HepG2 (cell line): ENCODE results near the gene ADAM15. TPM values are rescaled to one million over a fixed set of nuclear protein-coding genes. Genes with fewer than 3 reads are reported as not detected.

ENCODE experiments used
- BHLHE40 ChIP-seq: IDR thresholded peaks from 2 replicates; pipeline ENCODE4 v1.6.1; 2011; ENCODE audit warnings: low read length, improper control_type of control experiment
- CHCHD3 ChIP-seq: sonication (generic); formaldehyde crosslinking; IDR thresholded peaks from 2 replicates; pipeline ENCODE4 v1.8.0; 2022; ENCODE audit warnings: mild to moderate bottlenecking, missing genetic modification reagents, moderate library complexity
- CREM ChIP-seq, 2 experiments: sonication (generic) in 1 of 2; formaldehyde crosslinking in 1 of 2; IDR thresholded peaks; 2 replicates each; pipeline versions ENCODE4 v1.4.0 to v1.6.1; 2016 to 2020; ENCODE audit warnings: antibody characterized with exemption in 1 of 2, mild to moderate bottlenecking in 1 of 2, missing genetic modification reagents in 1 of 2
- ELF4 ChIP-seq: sonication (generic); formaldehyde crosslinking; IDR thresholded peaks from 2 replicates; pipeline ENCODE4 v1.5.0; 2020; ENCODE audit warnings: missing genetic modification reagents, mild to moderate bottlenecking, moderate library complexity, borderline replicate concordance
- ELK4 ChIP-seq: sonication (generic); formaldehyde crosslinking; IDR thresholded peaks from 2 replicates; pipeline ENCODE4 v1.9.0; 2021; ENCODE audit warnings: missing genetic modification reagents, borderline replicate concordance
- FOXA3 ChIP-seq: IDR thresholded peaks from 2 replicates; pipeline ENCODE4 v1.6.1; 2016; ENCODE audit warnings: missing genetic modification reagents, missing compliant biosample characterization
- FOXK1 ChIP-seq: sonication (generic); formaldehyde crosslinking; IDR thresholded peaks from 2 replicates; pipeline ENCODE4 v1.4.0; 2020; ENCODE audit warnings: low read depth, missing genetic modification reagents, borderline replicate concordance
- GATAD2A ChIP-seq: IDR thresholded peaks from 2 replicates; pipeline ENCODE4 v1.6.1; 2016
- KDM1A ChIP-seq: IDR thresholded peaks from 2 replicates; pipeline ENCODE4 v1.6.1; 2016; ENCODE audit warnings: missing compliant biosample characterization
- KLF9 ChIP-seq: IDR thresholded peaks from 2 replicates; pipeline ENCODE4 v1.6.1; 2016; ENCODE audit warnings: low read depth
- RAD21 ChIP-seq: fragments of 450-650 bp; formaldehyde crosslinking; IDR thresholded peaks from 2 replicates; pipeline ENCODE4 v1.5.0; 2020; ENCODE audit warnings: mild to moderate bottlenecking
- RFX1 ChIP-seq: fragments of 450-650 bp; IDR thresholded peaks from 2 replicates; pipeline ENCODE4 v1.6.1; 2017
- RORA ChIP-seq: sonication (generic); formaldehyde crosslinking; IDR thresholded peaks from 2 replicates; pipeline ENCODE4 v1.5.0; 2020; ENCODE audit warnings: mild to moderate bottlenecking, missing genetic modification reagents, moderate library complexity
- STAT5B ChIP-seq: sonication (generic); formaldehyde crosslinking; IDR thresholded peaks from 2 replicates; pipeline ENCODE4 v1.4.0; 2020; ENCODE audit warnings: missing genetic modification reagents
- TBL1XR1 ChIP-seq: fragments of 150-350 bp; IDR thresholded peaks from 2 replicates; pipeline ENCODE4 v1.6.1; 2014; ENCODE audit warnings: borderline replicate concordance, low read length; ENCODE audit not compliant: partially characterized antibody
- TFDP1 ChIP-seq: IDR thresholded peaks from 2 replicates; pipeline ENCODE4 v1.6.1; 2016; ENCODE audit warnings: missing compliant biosample characterization, missing genetic modification reagents, borderline replicate concordance
- U2AF1 ChIP-seq: fragments of 200-400 bp; formaldehyde crosslinking; optimal IDR thresholded peaks from 2 replicates; pipeline ENCODE3; 2017; ENCODE audit warnings: mild to moderate bottlenecking, low read depth, low read length
- XBP1 ChIP-seq: sonication (generic); formaldehyde crosslinking; IDR thresholded peaks from 2 replicates; pipeline ENCODE4 v1.5.0; 2020; ENCODE audit warnings: missing genetic modification reagents
- ZBTB2 ChIP-seq: sonication (generic); formaldehyde crosslinking; IDR thresholded peaks from 2 replicates; pipeline ENCODE4 v1.8.0; 2022; ENCODE audit warnings: low read depth, missing genetic modification reagents
- ZBTB43 ChIP-seq: sonication (generic); formaldehyde crosslinking; conservative IDR thresholded peaks from 2 replicates; pipeline ENCODE4 v1.4.0; 2020; ENCODE audit warnings: missing genetic modification reagents
- ZNF337 ChIP-seq: sonication (generic); formaldehyde crosslinking; IDR thresholded peaks from 2 replicates; pipeline ENCODE4 v1.5.1; 2020; ENCODE audit warnings: missing genetic modification reagents, low read depth, mild to moderate bottlenecking, borderline replicate concordance
- ZNF484 ChIP-seq: sonication (generic); formaldehyde crosslinking; IDR thresholded peaks from 2 replicates; pipeline ENCODE4 v1.5.1; 2020; ENCODE audit warnings: mild to moderate bottlenecking, low read depth, missing genetic modification reagents, borderline replicate concordance
- ZNF496 ChIP-seq: sonication (generic); formaldehyde crosslinking; IDR thresholded peaks from 2 replicates; pipeline ENCODE4 v1.8.1; 2023; ENCODE audit warnings: mild to moderate bottlenecking, moderate library complexity, missing genetic modification reagents; ENCODE audit not compliant: insufficient replicate concordance
- ZNF557 ChIP-seq: sonication (generic); formaldehyde crosslinking; IDR thresholded peaks from 2 replicates; pipeline ENCODE4 v1.4.0; 2020; ENCODE audit warnings: missing genetic modification reagents
- ZNF567 ChIP-seq: sonication (generic); formaldehyde crosslinking; IDR thresholded peaks from 2 replicates; pipeline ENCODE4 v1.8.1; 2023; ENCODE audit warnings: mild to moderate bottlenecking, missing genetic modification reagents, borderline replicate concordance
- ZNF619 ChIP-seq: sonication (generic); formaldehyde crosslinking; IDR thresholded peaks from 2 replicates; pipeline ENCODE4 v1.4.0; 2020; ENCODE audit warnings: mild to moderate bottlenecking, missing genetic modification reagents
- ZNF790 ChIP-seq: sonication (generic); formaldehyde crosslinking; IDR thresholded peaks from 2 replicates; pipeline ENCODE4 v1.8.0; 2022; ENCODE audit warnings: missing genetic modification reagents, mild to moderate bottlenecking, borderline replicate concordance
- polyA plus RNA-seq, 8 experiments: library from polyadenylated mRNA; depleted of rRNA in 3 of 8; stranded (reverse) in 7 of 8; unstranded in 1 of 8; fragments of >200 nt; fragmentation: Illumina TruSeq in 4 of 8; extraction: Trizol in 4 of 8; gene quantifications; 2 replicates each; pipeline versions ENCODE4 v1.2.1 to v1.2.3, GENCODE V29; 2011 to 2016; ENCODE audit warnings: low read depth in 4 of 8, missing spikeins in 1 of 8, mixed read lengths in 1 of 8; ENCODE audit not compliant: insufficient read depth in 1 of 8
- total RNA-seq, 5 experiments: library from RNA; depleted of rRNA; stranded (reverse); fragments of >200 nt; fragmentation: Illumina TruSeq; extraction: Trizol; gene quantifications; 2 replicates each; pipeline ENCODE4 v1.2.3, GENCODE V29; 2016; ENCODE audit warnings: low read depth in 1 of 5

The ADAM15 gene
- total and polyA plus RNA-seq, 2 of the 13 experiments (the other 11 are each of a cell fraction or from before 2014, with no cell fraction given) = 17.9 to 25.6 TPM

- no peak for TF ChIP-seq CREM (IDR thresholded peaks at IDR 0.05)
- TF ChIP-seq CREM (CRISPR knock-in tag; IDR thresholded peaks at IDR 0.05) = no peak
- 0 out of 2 replicates have a peak, but pooled peaks have one; percentile 15 for TF ChIP-seq FOXA3 (CRISPR knock-in tag)
- TF ChIP-seq RFX1 = peak; percentile 66
- TF ChIP-seq ZNF484 (CRISPR knock-in tag) = no peak
- TF ChIP-seq XBP1 = no peak
- no peak for TF ChIP-seq ZNF557
- TF ChIP-seq ELF4 (CRISPR knock-in tag) = no peak
- no peak for TF ChIP-seq ZNF337 (CRISPR knock-in tag)
- TF ChIP-seq KDM1A (CRISPR knock-in tag) = no peak
- TF ChIP-seq ZNF790 = no peak
- TF ChIP-seq ZNF496 (CRISPR knock-in tag) = no peak
- TF ChIP-seq FOXK1 (CRISPR knock-in tag) = peak; percentile 36; the same call in 1 of the 2 replicates
- no peak for TF ChIP-seq CHCHD3 (CRISPR knock-in tag)
- no peak for TF ChIP-seq TBL1XR1
- no peak; the same call in 1 of the 2 replicates for TF ChIP-seq GATAD2A (CRISPR knock-in tag)
- peak; percentile 53; the same call in 1 of the 2 replicates for TF ChIP-seq TFDP1
- no peak for TF ChIP-seq STAT5B (CRISPR knock-in tag)
- TF ChIP-seq ZNF619 (CRISPR knock-in tag) = no peak
- no peak for TF ChIP-seq U2AF1
- TF ChIP-seq ZBTB43 (CRISPR knock-in tag) = no peak
- TF ChIP-seq BHLHE40 = peak; percentile 24; the same call in 1 of the 2 replicates
- no peak for TF ChIP-seq KLF9 (CRISPR knock-in tag)
- TF ChIP-seq RORA (CRISPR knock-in tag) = no peak
- TF ChIP-seq ZNF567 = no peak
- no peak for TF ChIP-seq ELK4
- no peak for TF ChIP-seq ZBTB2 (CRISPR knock-in tag)
- TF ChIP-seq RAD21 (CRISPR knock-in tag) = no peak
Measured at GRCh38 chr1:155070721-155071569, 19.8 kb downstream of the ADAM15 start (continued).
